Activated CD8-positive, alpha-beta memory T cell treated with anti-CD3 and anti-CD28 coated beads, Interleukin-2, amount 10 ng/mL, durations not matched to agents 7 days and 5 days (primary cell): ENCODE results near the gene THTPA. TPM values are rescaled to one million over a fixed set of nuclear protein-coding genes. Genes with fewer than 3 reads are reported as not detected.

ENCODE experiments used
- ATAC-seq: fragments of 150-1000 bp; cut with Tn5 transposase; one replicate; pipeline ENCODE4 v1.10.0; 2021; ENCODE audit warnings: moderate library complexity
- CTCF ChIA-PET: fragments of 350-600 bp; sonication (Branson Sonifier 250); formaldehyde crosslinking; loops from one replicate; lab custom pipeline; 2021; ENCODE audit warnings: antibody characterized with exemption; lab: Charles Lee
- DNase-seq: peaks from one replicate; pipeline ENCODE4 v3.0.0-alpha.2; 2020
- H3K27ac Mint-ChIP-seq: one replicate; pipeline ENCODE4 v1.8.0; 2021; ENCODE audit warnings: mild to moderate bottlenecking, mixed read lengths
- H3K27me3 Mint-ChIP-seq: one replicate; pipeline ENCODE4 v1.8.0; 2021; ENCODE audit warnings: mixed read lengths
- H3K36me3 Mint-ChIP-seq: one replicate; pipeline ENCODE4 v1.8.0; 2021; ENCODE audit warnings: mild to moderate bottlenecking, mixed read lengths
- H3K4me1 Mint-ChIP-seq: one replicate; pipeline ENCODE4 v1.8.0; 2021; ENCODE audit warnings: mixed read lengths
- H3K4me3 Mint-ChIP-seq: one replicate; pipeline ENCODE4 v1.8.0; 2021; ENCODE audit warnings: mild to moderate bottlenecking, moderate library complexity, mixed read lengths
- H3K9me3 Mint-ChIP-seq: one replicate; pipeline ENCODE4 v1.8.0; 2022; ENCODE audit warnings: low read depth, mixed read lengths
- total RNA-seq, 2 experiments: library from RNA; stranded (reverse); gene quantifications; one replicate each; pipeline ENCODE4 v1.2.3, GENCODE V29; 2021

Gene THTPA
- total RNA-seq, 2 experiments from 2014 or later = 13.5 to 15.6 TPM

DNA sequence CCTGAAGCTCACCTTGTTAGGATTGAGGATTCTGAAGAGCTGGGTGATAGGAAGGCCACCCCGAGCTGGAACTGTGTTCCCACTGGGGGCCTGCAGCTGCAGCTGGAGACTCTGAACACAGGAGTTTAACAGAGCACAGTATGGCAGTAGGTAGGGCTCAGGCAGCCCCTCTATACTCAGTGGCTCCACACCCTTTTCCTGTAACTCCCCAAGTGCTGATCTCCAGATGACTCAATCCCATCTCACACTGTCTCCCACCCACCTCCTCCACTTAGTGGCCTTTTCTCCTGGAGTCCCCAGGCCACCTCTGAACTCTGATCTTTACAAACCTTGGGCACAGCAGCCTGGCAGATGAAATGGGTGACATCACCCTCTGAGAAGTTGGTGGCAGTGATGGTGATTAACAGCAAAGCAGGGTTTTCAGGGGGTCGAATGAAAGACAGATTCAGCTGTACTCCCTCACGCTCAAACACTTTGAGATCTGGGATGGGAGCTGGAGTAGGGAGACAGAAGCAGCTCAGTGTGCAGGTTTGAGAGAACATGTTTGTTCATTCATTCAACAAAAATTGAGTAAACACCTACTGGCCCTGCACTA is 4.0 kb downstream of the THTPA start:
- H3K36me3 Mint-ChIP-seq = peaks cover 31% of the 10 kb centered on the region
- H3K4me3 Mint-ChIP-seq = no peak overlapping the region
- CTCF ChIA-PET = interaction anchor here (0.7 to 10.0 kb wide), 27 partner anchors 8 to 534 kb away, joined by 3 to 212 read pairs (median 4); partner anchors contain the start of genes AP1G2, DHRS4L2, HOMEZ and NGDN
- H3K4me1 Mint-ChIP-seq = peaks cover 38% of the 10 kb centered on the region
- no peaks in the 10 kb centered on the region for H3K27me3 Mint-ChIP-seq
- peak overlapping the region; percentile 13 for H3K27ac Mint-ChIP-seq
- H3K9me3 Mint-ChIP-seq = no peaks in the 10 kb centered on the region
- DNase-seq (no peak), ATAC-seq (no peak)

DNA sequence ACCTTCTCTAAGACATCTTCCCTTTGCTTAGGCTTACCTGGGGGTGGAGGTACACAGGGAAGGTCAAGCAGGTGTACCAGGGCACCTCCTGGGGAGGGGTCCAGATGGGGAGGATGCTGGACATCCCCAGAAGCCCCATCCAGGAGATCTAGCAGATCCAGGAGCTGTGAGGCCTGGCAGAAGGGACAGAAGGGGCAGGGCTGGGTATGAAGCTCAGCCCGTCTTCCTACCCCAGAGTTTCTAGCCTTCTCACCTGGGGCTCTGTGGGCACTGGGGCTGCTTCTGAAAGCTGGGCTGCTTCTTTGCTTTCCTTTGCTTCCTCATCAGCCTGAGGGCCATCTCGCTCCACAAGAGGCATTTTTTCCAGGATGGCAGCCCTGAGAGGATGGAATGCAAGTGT is 5.2 kb downstream of the THTPA start:
- H3K36me3 Mint-ChIP-seq = peaks cover 39% of the 10 kb centered on the region
- CTCF ChIA-PET = interaction anchor here (1.0 to 10.0 kb wide), 6 partner anchors 9 to 428 kb away, joined by 3 to 212 read pairs (median 15); partner anchors contain the start of genes DHRS4L2 and ZFHX2

DNA sequence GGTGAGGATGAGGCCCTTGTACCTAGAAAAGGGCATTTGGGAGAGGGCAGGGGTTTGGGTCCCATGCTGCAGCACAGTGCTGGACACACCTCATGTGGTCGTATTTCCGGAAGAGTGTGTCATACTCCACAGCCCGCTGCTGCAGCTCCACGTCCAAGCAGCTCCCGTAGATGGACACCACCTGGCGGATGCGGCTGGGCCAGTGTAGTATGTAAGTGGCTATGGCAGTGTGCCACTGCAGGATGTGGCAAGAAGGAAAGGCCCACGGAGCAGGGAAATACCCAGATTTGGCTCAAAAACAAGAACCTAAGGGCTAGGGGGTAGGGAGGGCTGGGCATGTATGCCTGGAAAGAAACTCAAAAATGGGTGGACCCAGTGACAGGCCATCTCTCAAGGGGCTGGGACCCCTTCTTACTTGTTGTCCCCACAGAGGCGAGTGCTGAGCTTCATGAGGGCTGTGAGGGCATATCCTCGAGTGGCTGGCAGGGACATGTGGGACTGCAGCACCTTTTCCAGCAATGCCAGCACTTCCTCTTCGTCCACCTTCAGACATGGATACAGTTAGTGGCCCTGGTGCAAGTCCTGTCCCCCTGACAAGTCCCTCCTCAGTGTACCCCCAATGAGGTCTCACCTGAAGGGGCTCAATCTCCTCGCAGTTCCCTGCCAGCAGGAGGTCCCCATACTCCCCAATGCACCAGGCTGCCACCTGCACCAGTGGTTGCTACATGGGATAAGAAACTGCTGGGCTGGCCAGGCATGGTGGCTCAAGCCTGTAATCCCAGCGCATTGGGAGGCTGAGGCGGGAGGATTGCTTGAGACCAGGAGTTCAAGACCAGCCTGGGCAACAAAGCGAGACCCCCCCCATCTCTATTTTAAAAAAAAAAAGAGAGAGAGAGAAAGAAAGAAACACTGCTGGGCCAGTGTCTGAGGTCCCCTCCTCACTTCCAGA is 6.1 kb downstream of the THTPA start:
- Mint-ChIP-seq H3K4me3 (no peak overlapping the region), H3K36me3 (peaks cover 44% of the 10 kb centered on the region), H3K4me1 (peaks cover 37% of the 10 kb centered on the region), H3K27ac (no peak overlapping the region), H3K9me3 (no peaks in the 10 kb centered on the region), H3K27me3 (no peaks in the 10 kb centered on the region)
- CTCF ChIA-PET = interaction anchor here (1.0 to 10.0 kb wide), 8 partner anchors 10 to 236 kb away, joined by 3 to 212 read pairs (median 9); partner anchors contain the start of gene ZFHX2
- ATAC-seq = no peak
- no peak for DNase-seq

More for the DNA sequence above, 5.2 kb downstream of the THTPA start:
- H3K27me3 Mint-ChIP-seq = no peaks in the 10 kb centered on the region
- no peak overlapping the region for H3K4me3 Mint-ChIP-seq
- DNase-seq (no peak), ATAC-seq (no peak)
- no peak overlapping the region for H3K27ac Mint-ChIP-seq
- no peaks in the 10 kb centered on the region for H3K9me3 Mint-ChIP-seq
- peaks cover 38% of the 10 kb centered on the region for H3K4me1 Mint-ChIP-seq

DNA sequence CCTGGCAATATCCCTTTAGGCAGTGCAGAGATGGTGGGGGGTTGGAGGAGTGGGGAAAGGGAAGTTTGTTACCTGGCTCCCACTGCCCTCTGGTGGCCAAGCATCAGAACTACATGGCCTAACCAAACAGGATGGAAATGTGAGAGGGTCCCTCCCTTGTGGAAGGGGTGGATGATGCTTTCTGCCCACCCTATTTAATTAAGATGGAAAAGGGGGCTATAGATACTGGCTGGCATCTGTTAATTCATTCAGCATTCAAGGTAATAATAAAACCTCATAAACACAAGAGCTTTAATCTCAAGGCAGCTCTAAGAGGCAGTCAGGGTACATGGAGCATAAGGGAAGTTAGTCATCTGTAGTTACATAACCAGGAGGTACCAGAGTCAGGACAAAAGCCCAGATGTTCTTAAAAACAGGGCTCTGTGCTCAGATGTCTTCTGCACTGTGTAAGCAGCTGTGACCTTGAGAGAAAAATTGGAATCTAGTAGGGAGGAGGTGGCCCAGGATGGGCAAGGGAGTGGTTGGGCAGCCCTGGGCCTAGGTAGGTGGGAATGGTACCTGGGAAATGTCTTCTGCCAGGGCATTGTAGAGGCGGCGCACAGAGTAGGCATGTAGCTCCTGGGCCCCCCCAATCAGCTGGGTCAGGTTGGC is 6.9 kb downstream of the THTPA start:
- peaks cover 44% of the 10 kb centered on the region for H3K36me3 Mint-ChIP-seq
- H3K27ac Mint-ChIP-seq = peak overlapping the region; percentile 61
- no peak overlapping the region for H3K4me3 Mint-ChIP-seq
- CTCF ChIA-PET = interaction anchor here (0.6 to 10.0 kb wide), 13 partner anchors 9 to 242 kb away, joined by 3 to 212 read pairs (median 3); partner anchors contain the start of gene ZFHX2
- peaks cover 35% of the 10 kb centered on the region for H3K4me1 Mint-ChIP-seq
- H3K9me3 Mint-ChIP-seq = no peaks in the 10 kb centered on the region
- ATAC-seq (no peak), DNase-seq (peak; percentile 67)
- no peaks in the 10 kb centered on the region for H3K27me3 Mint-ChIP-seq

DNA sequence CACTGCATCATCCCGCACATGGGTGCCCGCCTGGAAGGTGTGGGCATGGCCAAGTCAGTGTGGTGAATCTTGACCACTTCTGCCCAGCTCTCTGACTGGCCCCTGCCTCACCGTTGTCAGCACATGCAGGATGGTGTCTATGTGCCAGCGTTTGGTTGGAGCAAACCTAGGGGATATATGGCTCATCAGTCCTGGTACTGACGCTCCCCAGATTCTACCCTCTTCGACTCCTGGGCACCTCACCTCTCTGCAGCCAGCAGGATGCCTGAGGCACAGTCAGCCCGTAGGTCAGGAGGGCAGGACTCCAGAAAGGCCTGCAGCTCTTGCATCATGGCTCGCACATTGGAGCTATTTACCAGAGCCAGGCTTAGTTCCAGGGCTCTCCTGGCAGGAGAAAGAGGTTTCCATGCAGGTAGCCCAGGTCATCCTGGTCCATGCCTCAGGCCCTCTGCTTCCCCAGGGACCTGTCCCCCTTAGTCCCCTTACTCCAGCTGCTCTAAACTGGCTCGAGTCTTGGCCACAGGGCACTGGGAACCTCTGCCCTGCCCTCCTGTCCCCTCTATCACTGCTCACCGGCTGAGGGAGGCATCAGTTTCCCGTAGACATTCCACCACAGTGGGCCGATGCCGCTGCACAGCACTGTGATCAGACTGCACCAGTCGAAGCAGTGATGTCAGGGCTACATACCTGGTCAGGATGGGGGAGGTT is 7.6 kb downstream of the THTPA start:
- no peaks in the 10 kb centered on the region for H3K27me3 Mint-ChIP-seq
- H3K36me3 Mint-ChIP-seq = peaks cover 42% of the 10 kb centered on the region
- ATAC-seq (no peak), DNase-seq (no peak)
- no peak overlapping the region for H3K4me3 Mint-ChIP-seq
- H3K27ac Mint-ChIP-seq = no peak overlapping the region
- CTCF ChIA-PET = interaction anchor here (0.6 to 10.0 kb wide), 12 partner anchors 9 to 243 kb away, joined by 3 to 212 read pairs (median 3); no protein-coding TSS in a partner anchor
- peaks cover 35% of the 10 kb centered on the region for H3K4me1 Mint-ChIP-seq
- H3K9me3 Mint-ChIP-seq = no peaks in the 10 kb centered on the region

DNA sequence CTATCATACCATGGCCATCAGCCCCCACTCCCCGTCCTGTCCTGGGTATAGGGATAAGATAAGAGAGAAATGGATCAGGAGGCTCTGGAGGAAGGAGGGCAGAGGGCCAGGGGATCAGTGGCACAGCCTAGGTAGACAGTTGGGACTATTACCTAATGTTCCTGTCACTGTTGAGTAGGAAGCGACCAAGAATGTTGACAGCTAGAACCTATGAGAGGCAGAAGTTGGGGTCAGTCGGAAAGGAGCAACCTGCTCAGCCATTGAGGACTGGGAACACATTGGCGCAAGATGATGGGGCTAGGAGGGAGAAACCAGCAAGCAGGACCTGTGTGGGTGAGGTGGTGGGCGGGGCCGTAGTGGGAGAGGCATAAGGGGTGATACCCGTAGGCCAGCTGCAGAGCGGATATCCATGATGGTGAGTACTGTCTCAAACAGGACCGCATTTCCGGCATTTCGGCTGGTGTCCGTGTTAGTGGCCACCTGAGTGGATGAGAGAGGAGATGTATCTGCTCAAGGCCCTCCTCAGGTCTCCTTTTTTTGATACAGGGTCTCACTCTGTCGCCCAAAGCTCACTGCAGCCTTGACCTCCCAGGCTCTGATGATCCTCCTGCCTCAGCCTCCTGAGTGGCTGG is 8.2 kb downstream of the THTPA start:
- no peak overlapping the region for H3K4me3 Mint-ChIP-seq
- H3K9me3 Mint-ChIP-seq = no peaks in the 10 kb centered on the region
- peaks cover 39% of the 10 kb centered on the region for H3K36me3 Mint-ChIP-seq
- CTCF ChIA-PET = interaction anchor here (1.1 to 10.0 kb wide), 4 partner anchors 8 to 244 kb away, joined by 3 to 212 read pairs (median 5); no protein-coding TSS in a partner anchor
- ATAC-seq = no peak
- no peaks in the 10 kb centered on the region for H3K27me3 Mint-ChIP-seq
- DNase-seq = no peak
- no peak overlapping the region for H3K27ac Mint-ChIP-seq
- peaks cover 40% of the 10 kb centered on the region for H3K4me1 Mint-ChIP-seq

DNA sequence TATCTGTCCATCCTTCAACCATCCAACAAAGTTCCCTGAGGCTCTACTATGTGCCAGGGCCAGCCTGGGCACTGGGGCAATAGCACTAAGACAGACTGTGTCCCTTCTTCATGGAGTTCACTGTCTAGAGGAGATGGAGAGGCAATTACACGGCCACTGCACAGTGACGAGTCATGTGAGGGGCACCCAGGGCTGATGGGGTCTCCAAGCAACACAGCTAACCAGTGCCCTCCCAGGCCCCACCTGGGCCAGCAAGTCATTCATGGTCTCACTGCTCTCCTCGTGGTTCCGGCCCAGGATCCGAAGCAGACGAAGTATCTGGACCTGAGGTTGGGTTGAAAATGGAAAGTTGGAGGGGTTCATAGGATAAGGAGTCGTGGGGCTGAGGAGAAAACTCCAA is 8.8 kb downstream of the THTPA start:
- DNase-seq (no peak), ATAC-seq (no peak)
- H3K36me3 Mint-ChIP-seq = peaks cover 39% of the 10 kb centered on the region
- no peak overlapping the region for H3K4me3 Mint-ChIP-seq
- no peak overlapping the region for H3K27ac Mint-ChIP-seq
- peaks cover 38% of the 10 kb centered on the region for H3K4me1 Mint-ChIP-seq
- no peaks in the 10 kb centered on the region for H3K27me3 Mint-ChIP-seq
- CTCF ChIA-PET = interaction anchor here (10.0 kb wide), 1 partner anchor 85 kb away, joined by 212 read pairs; no protein-coding TSS in a partner anchor
- H3K9me3 Mint-ChIP-seq = no peaks in the 10 kb centered on the region

DNA sequence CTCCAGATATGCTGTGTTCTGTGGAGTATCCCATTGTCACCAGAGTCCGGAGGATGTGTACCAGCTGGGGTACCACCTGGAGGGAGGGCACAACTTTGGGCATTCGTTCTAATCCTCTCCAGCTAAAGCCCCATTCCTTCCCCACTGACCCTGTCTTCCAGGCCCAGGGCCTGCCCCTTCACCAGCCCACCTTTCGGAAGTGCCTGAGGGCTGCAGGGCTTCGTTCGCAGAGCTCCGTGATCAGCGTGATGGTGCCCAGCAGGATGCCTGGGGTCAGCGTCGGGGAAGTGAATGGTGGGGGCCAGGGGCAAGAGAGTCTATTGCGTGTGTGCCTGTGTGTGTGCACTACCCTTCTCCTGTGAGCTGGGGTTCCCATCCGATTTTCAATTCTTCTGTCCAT is 9.6 kb downstream of the THTPA start:
- Mint-ChIP-seq H3K9me3 (no peaks in the 10 kb centered on the region), H3K4me1 (peaks cover 35% of the 10 kb centered on the region), H3K27ac (no peak overlapping the region), H3K36me3 (peaks cover 35% of the 10 kb centered on the region), H3K4me3 (no peak overlapping the region), H3K27me3 (no peaks in the 10 kb centered on the region)
- CTCF ChIA-PET = interaction anchor here (0.5 kb wide), 1 partner anchor 12 kb away, joined by 3 read pairs; no protein-coding TSS in a partner anchor
- ATAC-seq (no peak), DNase-seq (no peak)

DNA sequence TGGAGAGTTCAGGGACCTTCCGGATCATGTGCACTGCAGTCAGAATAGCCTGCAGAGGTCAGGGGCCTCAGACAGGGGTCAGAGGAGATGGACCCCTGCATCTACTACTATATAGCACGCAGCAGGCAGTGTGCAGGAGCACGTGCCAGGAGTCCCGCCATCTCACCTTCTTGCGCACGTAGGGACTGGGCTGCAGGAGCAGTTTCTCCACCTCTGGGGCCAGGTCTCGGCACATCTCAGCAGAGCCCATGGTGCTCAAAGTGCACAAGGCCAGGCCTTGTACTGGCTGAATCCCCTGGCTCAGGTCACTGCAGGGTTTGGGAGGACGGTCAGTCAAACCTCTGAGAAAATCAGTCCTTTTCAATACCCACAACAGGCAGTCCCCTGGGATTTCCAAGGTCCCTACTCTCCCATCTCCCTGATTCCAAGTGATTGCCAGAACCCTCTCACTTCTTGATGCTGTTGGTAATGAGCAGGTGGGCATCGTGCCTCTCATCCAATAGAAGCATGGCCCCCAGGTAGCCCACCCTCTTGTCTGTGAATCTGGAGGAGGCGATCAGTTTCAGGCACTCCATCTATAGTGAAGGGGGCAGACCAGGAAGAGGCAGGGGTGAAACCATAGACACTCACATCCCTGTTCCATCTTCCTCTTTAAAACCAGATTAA is 10.2 kb downstream of the THTPA start:
- CTCF ChIA-PET = interaction anchor here (0.5 to 1.0 kb wide), 3 partner anchors 9 to 13 kb away, joined by 3 to 11 read pairs (median 4); partner anchors contain the start of gene THTPA
- peaks cover 35% of the 10 kb centered on the region for H3K4me1 Mint-ChIP-seq
- H3K27ac Mint-ChIP-seq = peak overlapping the region; percentile 96
- H3K36me3 Mint-ChIP-seq = peaks cover 31% of the 10 kb centered on the region
- no peaks in the 10 kb centered on the region for H3K9me3 Mint-ChIP-seq
- no peak for ATAC-seq
- no peak for DNase-seq
- H3K27me3 Mint-ChIP-seq = no peaks in the 10 kb centered on the region
- peak overlapping the region; percentile 95 for H3K4me3 Mint-ChIP-seq

DNA sequence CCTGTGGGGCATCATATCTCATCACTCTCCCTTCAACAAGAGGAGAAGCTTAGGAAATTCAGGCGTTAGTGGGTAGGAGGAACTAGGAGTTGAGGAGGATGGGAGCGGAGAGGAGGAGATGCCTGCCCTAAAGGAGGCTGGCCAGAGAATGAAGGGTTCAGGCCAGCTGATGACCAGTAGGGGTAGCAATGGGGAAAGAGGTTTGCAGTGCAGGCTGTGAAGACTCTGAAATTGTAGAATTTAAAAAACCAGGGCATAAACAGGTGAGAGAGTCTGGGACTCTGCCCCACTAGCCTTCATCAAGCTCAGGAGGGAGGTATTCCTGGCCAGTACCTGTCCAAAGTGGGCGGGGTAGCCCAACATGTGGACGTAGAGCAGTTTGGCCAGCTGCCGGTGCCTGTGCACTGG is 10.7 kb downstream of the THTPA start:
- CTCF ChIA-PET = interaction anchor here (0.9 to 1.0 kb wide), 4 partner anchors 10 to 88 kb away, joined by 3 to 11 read pairs (median 4); partner anchors contain the start of gene THTPA
- Mint-ChIP-seq H3K9me3 (no peaks in the 10 kb centered on the region), H3K36me3 (peaks cover 27% of the 10 kb centered on the region), H3K27me3 (no peaks in the 10 kb centered on the region), H3K4me1 (peaks cover 35% of the 10 kb centered on the region), H3K4me3 (peak overlapping the region; percentile 95), H3K27ac (peak overlapping the region; percentile 96)
- ATAC-seq (no peak), DNase-seq (no peak)

DNA sequence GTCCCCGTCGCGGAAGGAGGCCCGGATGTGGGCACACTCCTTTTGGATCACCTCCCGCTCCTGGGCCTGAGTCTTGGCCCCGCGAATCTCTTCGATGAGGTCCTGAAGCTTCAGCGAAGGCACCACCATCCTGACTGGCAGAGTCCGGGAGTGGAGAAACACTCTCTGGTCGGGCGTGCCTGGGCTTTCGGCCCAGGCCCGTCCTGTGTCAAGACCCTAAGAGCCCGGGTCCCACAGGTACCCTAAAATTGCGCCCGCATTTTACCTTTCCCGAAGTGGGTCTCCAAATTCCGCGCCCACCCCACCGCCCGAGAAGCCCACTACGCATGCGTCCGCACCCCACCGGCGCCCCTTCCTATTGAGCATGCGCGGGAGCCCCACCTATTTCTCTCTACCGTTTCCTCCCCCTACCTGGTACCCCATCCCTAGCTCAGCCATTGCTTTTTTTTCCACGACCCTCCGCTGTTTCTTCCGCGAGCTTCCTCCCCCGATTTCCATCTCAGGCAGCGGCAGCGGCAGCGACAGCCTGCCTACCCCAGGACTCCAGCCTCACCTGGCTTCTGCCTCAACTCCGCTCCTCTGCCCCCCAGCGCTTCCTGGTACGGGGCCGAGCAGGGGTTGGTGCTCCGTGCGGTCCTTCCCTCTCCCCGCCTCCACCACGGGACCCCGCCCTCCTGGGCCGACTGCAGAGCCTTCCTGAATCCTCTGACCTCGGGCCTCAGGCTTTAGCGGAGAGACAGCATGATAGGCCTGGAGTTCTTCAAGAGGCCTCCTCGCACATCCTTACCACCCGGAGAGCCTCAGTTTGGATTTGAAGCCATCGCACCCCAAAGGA is 11.3 kb downstream of the THTPA start, which contains the start of gene AP1G2:
AP1G2 (minus strand) TSS at position 606 of the 835 bp plus-strand sequence; CDS start at position 129, 477 bp downstream.
- Mint-ChIP-seq H3K9me3 (no peaks in the 10 kb centered on the region), H3K27ac (peak within 1 kb of the TSS; percentile 96), H3K27me3 (no peaks in the 10 kb centered on the region), H3K4me3 (peak within 1 kb of the TSS; percentile 95), H3K4me1 (peaks cover 39% of the 10 kb centered on the region), H3K36me3 (peaks cover 25% of the 10 kb centered on the region)
- DNase-seq (peak; percentile 94), ATAC-seq (peak; percentile 98)
- CTCF ChIA-PET = interaction anchor here (0.6 to 1.3 kb wide), 8 partner anchors 8 to 268 kb away, joined by 3 to 11 read pairs (median 3); partner anchors contain the start of gene THTPA
